NT2/D1 (cell line): ENCODE data around the gene NDUFA8.

Source experiments
- DNase-seq: peaks from one replicate; pipeline ENCODE4 v3.0.0-alpha.2; 2011; ENCODE audit warnings: low read depth, low spot score
- H3K27me3 ChIP-seq: 2 replicates; pipeline ENCODE4 v1.6.0; 2011; ENCODE audit warnings: mild to moderate bottlenecking; ENCODE audit not compliant: insufficient read length, insufficient read depth
- H3K36me3 ChIP-seq: 2 replicates; pipeline ENCODE4 v1.6.1; 2011; ENCODE audit warnings: mild to moderate bottlenecking, low read length, mixed read lengths; ENCODE audit not compliant: insufficient read depth, insufficient read length
- H3K4me1 ChIP-seq: 2 replicates; pipeline ENCODE4 v1.5.1; 2011; ENCODE audit not compliant: insufficient read depth, insufficient read length
- H3K4me3 ChIP-seq: 2 replicates; pipeline ENCODE4 v1.5.1; 2011; ENCODE audit warnings: low read depth; ENCODE audit not compliant: insufficient read length
- H3K9ac ChIP-seq: 2 replicates; pipeline ENCODE4 v1.6.0; 2011; ENCODE audit warnings: low read depth; ENCODE audit not compliant: insufficient read length
- H3K9me3 ChIP-seq: 2 replicates; pipeline ENCODE4 v1.5.1; 2011; ENCODE audit warnings: mild to moderate bottlenecking, low read length; ENCODE audit not compliant: insufficient read depth
- SUZ12 ChIP-seq: IDR thresholded peaks from 2 replicates; pipeline ENCODE4 v1.6.1; 2011; ENCODE audit not compliant: insufficient read length, insufficient read depth; ENCODE audit errors: extremely low read depth
- YY1 ChIP-seq: IDR thresholded peaks from 2 replicates; pipeline ENCODE4 v1.6.1; 2011; ENCODE audit not compliant: insufficient read length, insufficient read depth
- ZNF274 ChIP-seq: IDR thresholded peaks from 2 replicates; pipeline ENCODE4 v1.6.1; 2011; ENCODE audit warnings: mild to moderate bottlenecking, low read depth, low read length

Gene NDUFA8

GRCh38 chr9:122111413-122112085 lies 48.0 kb downstream of the NDUFA8 start:
- peaks cover 31% of the 10 kb centered on the region for H3K4me1 ChIP-seq
- H3K9me3 ChIP-seq: no peaks in the 10 kb centered on the region
- no peaks in the 10 kb centered on the region for H3K27me3 ChIP-seq
- H3K4me3 ChIP-seq: no peak overlapping the region
- no peak for DNase-seq
- H3K9ac ChIP-seq: no peak overlapping the region
- no peak for TF ChIP-seq SUZ12
- TF ChIP-seq YY1: no peak
- TF ChIP-seq ZNF274: no peak
- H3K36me3 ChIP-seq: no peaks in the 10 kb centered on the region

- H3K9me3 ChIP-seq: no peaks in the 10 kb centered on the region
- H3K27me3 ChIP-seq: no peaks in the 10 kb centered on the region
- no peak for DNase-seq
- no peak overlapping the region for H3K4me3 ChIP-seq
- H3K36me3 ChIP-seq: no peaks in the 10 kb centered on the region
- TF ChIP-seq ZNF274 (no peak), YY1 (no peak), SUZ12 (no peak)
- no peak overlapping the region for H3K9ac ChIP-seq
- peaks cover 20% of the 10 kb centered on the region for H3K4me1 ChIP-seq
These were observed 49.3 kb downstream of the NDUFA8 start for GRCh38 chr9:122110100-122110833.

GRCh38 chr9:122109035-122109813 lies 50.4 kb downstream of the NDUFA8 start:
- Histone ChIP-seq H3K36me3 (no peaks in the 10 kb centered on the region), H3K9ac (no peak overlapping the region), H3K27me3 (no peaks in the 10 kb centered on the region), H3K4me3 (no peak overlapping the region), H3K4me1 (peaks cover 12% of the 10 kb centered on the region), H3K9me3 (no peaks in the 10 kb centered on the region)
- TF ChIP-seq SUZ12: no peak
- no peak for TF ChIP-seq YY1
- TF ChIP-seq ZNF274: no peak
- no peak for DNase-seq

- H3K27me3 ChIP-seq: no peaks in the 10 kb centered on the region
- H3K4me3 ChIP-seq: no peak overlapping the region
- no peaks in the 10 kb centered on the region for H3K36me3 ChIP-seq
- H3K9me3 ChIP-seq: no peaks in the 10 kb centered on the region
- DNase-seq: no peak
- H3K4me1 ChIP-seq: peaks cover 7% of the 10 kb centered on the region
- no peak for TF ChIP-seq YY1
- no peak for TF ChIP-seq SUZ12
- no peak for TF ChIP-seq ZNF274
- no peak overlapping the region for H3K9ac ChIP-seq
These were observed 52.2 kb downstream of the NDUFA8 start for GRCh38 chr9:122107291-122107805.

GRCh38 chr9:122106576-122106975 lies 53.0 kb downstream of the NDUFA8 start:
- DNase-seq: no peak
- no peak overlapping the region for H3K9ac ChIP-seq
- H3K27me3 ChIP-seq: no peaks in the 10 kb centered on the region
- no peaks in the 10 kb centered on the region for H3K36me3 ChIP-seq
- no peak for TF ChIP-seq YY1
- TF ChIP-seq SUZ12: no peak
- no peak for TF ChIP-seq ZNF274
- H3K4me3 ChIP-seq: no peak overlapping the region
- peaks cover 7% of the 10 kb centered on the region for H3K4me1 ChIP-seq
- H3K9me3 ChIP-seq: no peaks in the 10 kb centered on the region

GRCh38 chr9:122103985-122104384 lies 55.6 kb downstream of the NDUFA8 start:
- Histone ChIP-seq H3K36me3 (no peaks in the 10 kb centered on the region), H3K9me3 (no peaks in the 10 kb centered on the region), H3K9ac (no peak overlapping the region), H3K27me3 (peaks cover 10% of the 10 kb centered on the region), H3K4me1 (peaks cover 7% of the 10 kb centered on the region), H3K4me3 (no peak overlapping the region)
- TF ChIP-seq ZNF274 (no peak), YY1 (no peak), SUZ12 (no peak)
- no peak for DNase-seq
